SH-SY5Y (cell line): ENCODE data around the gene TIMP1.

Experiments
- GATA2 ChIP-seq: IDR thresholded peaks from 2 replicates; pipeline ENCODE4 v1.6.1; 2011; ENCODE audit warnings: mild to moderate bottlenecking, low read depth, low read length
- GATA3 ChIP-seq: IDR thresholded peaks from 2 replicates; pipeline ENCODE4 v1.6.1; 2011; ENCODE audit warnings: low read depth, mild to moderate bottlenecking, low read length, moderate library complexity

The TIMP1 gene

GRCh38 chrX:47579537-47579936 is 2.7 kb upstream of the TIMP1 start:
- TF ChIP-seq GATA2 (no peak), GATA3 (no peak)

GRCh38 chrX:47583240-47583861 is 1.1 kb downstream of the TIMP1 start:
- no peak for TF ChIP-seq GATA2
- no peak for TF ChIP-seq GATA3

- TF ChIP-seq GATA2 (no peak), GATA3 (no peak)
Measured at GRCh38 chrX:47584714-47585113, 2.5 kb downstream of the TIMP1 start.

- TF ChIP-seq GATA2 (no peak), GATA3 (no peak)
Measured at GRCh38 chrX:47585273-47585672, 3.0 kb downstream of the TIMP1 start.

- TF ChIP-seq GATA2 = no peak
- TF ChIP-seq GATA3 = no peak
Measured at GRCh38 chrX:47586043-47586787, 4.0 kb downstream of the TIMP1 start.

- TF ChIP-seq GATA3 (no peak), GATA2 (no peak)
Measured at GRCh38 chrX:47587091-47587891, 5.1 kb downstream of the TIMP1 start.

- no peak for TF ChIP-seq GATA3
- TF ChIP-seq GATA2 = no peak
Measured at GRCh38 chrX:47587906-47588735, 5.9 kb downstream of the TIMP1 start.

- TF ChIP-seq GATA3 (no peak), GATA2 (no peak)
Measured at GRCh38 chrX:47590984-47591383, 8.7 kb downstream of the TIMP1 start.

GRCh38 chrX:47593522-47593921 is 11.3 kb downstream of the TIMP1 start:
- TF ChIP-seq GATA2 (no peak), GATA3 (no peak)

GRCh38 chrX:47595716-47596251 is 13.5 kb downstream of the TIMP1 start:
- TF ChIP-seq GATA2 = no peak

GRCh38 chrX:47596256-47596655 is 14.0 kb downstream of the TIMP1 start:
- no peak for TF ChIP-seq GATA2
- TF ChIP-seq GATA3 = no peak

- TF ChIP-seq GATA2 (no peak), GATA3 (no peak)
Measured at GRCh38 chrX:47597222-47597621, 15.0 kb downstream of the TIMP1 start.

GRCh38 chrX:47605024-47605423 is 22.8 kb downstream of the TIMP1 start:
- TF ChIP-seq GATA3 (no peak), GATA2 (no peak)
